HepG2 (cell line): ENCODE measurements around the gene SMCO4. TPM values are rescaled to one million over a fixed set of nuclear protein-coding genes. Genes with fewer than 3 reads are reported as not detected.

Experiments
- ATAC-seq: fragments of 200-7000 bp; cut with Tn5 transposase; 3 replicates; pipeline ENCODE4 v1.9.1; 2020; ENCODE audit warnings: mild to moderate bottlenecking, moderate library complexity
- BruUV-seq: library from RNA; stranded (reverse); fragments of 400-500 nt; replicated peaks from 2 replicates; lab custom pipeline; 2021; lab: Mats Ljungman, UMichigan
- CTCF ChIA-PET: fragments of 300-600 bp; formaldehyde crosslinking; extraction: SDS; loops from one replicate; lab custom pipeline; 2021; ENCODE audit warnings: low total read pairs, inconsistent platforms, low intra/inter-chr PET ratio; lab: Yijun Ruan, JAX
- POLR2A ChIA-PET: fragments of 350-600 bp; sonication (Branson Sonifier 250); formaldehyde crosslinking; loops from one replicate; lab custom pipeline; 2020; ENCODE audit warnings: antibody characterized with exemption, inconsistent platforms; lab: Yijun Ruan, JAX
- DNase-seq: peaks from one replicate; pipeline ENCODE4 v3.0.0-alpha.2; 2015; ENCODE audit warnings: low spot score
- FAIRE-seq: peaks from 3 replicates; lab custom pipeline; 2011; peaks lifted over from hg19 to GRCh38; lab: Jason Lieb, UNC
- H2AFZ ChIP-seq: one replicate; pipeline ENCODE4 v1.6.1; 2011; ENCODE audit warnings: low read length, inconsistent platforms
- H3K27ac ChIP-seq: fragments of 300-600 bp; 3 replicates; pipeline ENCODE4 v1.8.0; 2011; ENCODE audit warnings: mixed run types, mild to moderate bottlenecking, mixed read lengths, low read length, inconsistent platforms; ENCODE audit not compliant: insufficient read depth; ENCODE audit errors: extremely low read length
- H3K27me3 ChIP-seq, 2 experiments: fragments of 200-600 bp in 1 of 2; 2 replicates in 1 of 2; 3 replicates in 1 of 2; pipeline versions ENCODE4 v1.6.0 to v1.8.0; 2011; ENCODE audit warnings: low read length in 2 of 2, mild to moderate bottlenecking in 2 of 2, moderate library complexity in 2 of 2, inconsistent platforms in 1 of 2; ENCODE audit not compliant: insufficient read depth in 2 of 2, control insufficient read depth in 1 of 2
- H3K36me3 ChIP-seq, 2 experiments: fragments of 200-600 bp in 1 of 2; replicated peaks in 1 of 2; 2 replicates in 1 of 2; 3 replicates in 1 of 2; pipeline versions ENCODE4 v1.5.1 to v1.8.0; 2011; ENCODE audit warnings: low read length in 2 of 2, inconsistent platforms in 1 of 2; ENCODE audit not compliant: insufficient read depth in 2 of 2, control insufficient read depth in 1 of 2
- H3K4me1 ChIP-seq: 2 replicates; pipeline ENCODE4 v1.5.1; 2012; ENCODE audit warnings: low read length, inconsistent platforms; ENCODE audit not compliant: insufficient read depth
- H3K4me2 ChIP-seq: 2 replicates; pipeline ENCODE4 v1.6.0; 2011; ENCODE audit warnings: low read depth, low read length, inconsistent platforms
- H3K4me3 ChIP-seq, 3 experiments: fragments of 200-600 bp in 1 of 3; sonication (generic), shearing (Covaris generic) in 1 of 3; replicated peaks in 1 of 3; 2 replicates each; pipeline ENCODE4 v1.5.1; 2011 to 2016; ENCODE audit warnings: low read length in 3 of 3, inconsistent platforms in 2 of 3, low read depth in 2 of 3, mild to moderate bottlenecking in 2 of 3, control low read depth in 1 of 3, mixed read lengths in 1 of 3; ENCODE audit not compliant: insufficient read depth in 1 of 3
- H3K79me2 ChIP-seq: one replicate; pipeline ENCODE4 v1.6.1; 2011; ENCODE audit warnings: low read length, inconsistent platforms; ENCODE audit not compliant: insufficient read depth
- H3K9ac ChIP-seq: 2 replicates; pipeline ENCODE4 v1.6.0; 2011; ENCODE audit warnings: mild to moderate bottlenecking, low read depth, low read length, inconsistent platforms; ENCODE audit not compliant: insufficient read depth
- H3K9me3 ChIP-seq: 2 replicates; pipeline ENCODE4 v1.5.1; 2012; ENCODE audit warnings: mild to moderate bottlenecking, low read length
- H4K20me1 ChIP-seq: 2 replicates; pipeline ENCODE4 v1.6.0; 2011; ENCODE audit warnings: inconsistent platforms, mild to moderate bottlenecking, low read length, moderate library complexity; ENCODE audit not compliant: insufficient read depth
- ASH2L ChIP-seq: fragments of 300-600, 200-600 bp; sonication (generic); IDR thresholded peaks from 2 replicates; pipeline ENCODE4 v1.7.0; 2017; ENCODE audit warnings: low read depth, mild to moderate bottlenecking, moderate library complexity, mixed read lengths, low read length; ENCODE audit not compliant: insufficient read length
- CAMTA2 ChIP-seq: sonication (generic); formaldehyde crosslinking; IDR thresholded peaks from 2 replicates; pipeline ENCODE4 v1.4.0; 2020; ENCODE audit warnings: mild to moderate bottlenecking, missing genetic modification reagents, borderline replicate concordance
- CC2D1A ChIP-seq: sonication (generic); formaldehyde crosslinking; IDR thresholded peaks from 2 replicates; pipeline ENCODE4 v1.8.1; 2023; ENCODE audit warnings: mild to moderate bottlenecking, missing genetic modification reagents
- GATAD2A ChIP-seq: IDR thresholded peaks from 2 replicates; pipeline ENCODE4 v1.6.1; 2016
- NR2F1 ChIP-seq, 2 experiments: fragments of 450-650 bp in 1 of 2; formaldehyde crosslinking in 1 of 2; IDR thresholded peaks; 2 replicates each; pipeline versions ENCODE4 v1.5.0 to v1.6.1; 2016 to 2020; ENCODE audit warnings: mild to moderate bottlenecking in 1 of 2, missing compliant biosample characterization in 1 of 2, missing genetic modification reagents in 1 of 2, moderate library complexity in 1 of 2
- RAD51 ChIP-seq: fragments of 450-650 bp; IDR thresholded peaks from 2 replicates; pipeline ENCODE4 v1.6.1; 2016; ENCODE audit warnings: borderline replicate concordance
- SOX5 ChIP-seq: IDR thresholded peaks from 2 replicates; pipeline ENCODE4 v1.6.1; 2016; ENCODE audit warnings: borderline replicate concordance
- TBX2 ChIP-seq: sonication (generic); formaldehyde crosslinking; IDR thresholded peaks from 2 replicates; pipeline ENCODE4 v1.5.0; 2020; ENCODE audit warnings: missing genetic modification reagents, mild to moderate bottlenecking, borderline replicate concordance
- TSC22D2 ChIP-seq: sonication (generic); formaldehyde crosslinking; IDR thresholded peaks from 2 replicates; pipeline ENCODE4 v1.5.1; 2020; ENCODE audit warnings: missing genetic modification reagents, mild to moderate bottlenecking, borderline replicate concordance
- ZNF746 ChIP-seq: sonication (generic); formaldehyde crosslinking; IDR thresholded peaks from 2 replicates; pipeline ENCODE4 v1.8.0; 2022; ENCODE audit warnings: mild to moderate bottlenecking, missing genetic modification reagents
- ZZZ3 ChIP-seq: sonication (generic); formaldehyde crosslinking; IDR thresholded peaks from 2 replicates; pipeline ENCODE4 v1.4.0; 2020; ENCODE audit warnings: missing genetic modification reagents, mild to moderate bottlenecking, borderline replicate concordance
- WGBS: methylation state at CpG from one replicate; pipeline ENCODE4 v1.1.6; 2017; ENCODE audit warnings: low lambda C conversion rate; 5-methylcytosine and 5-hydroxymethylcytosine counted together
- in situ Hi-C: cut with HindIII; loops from 2 replicates; pipeline ENCODE4 v1.10.0; 2017; ENCODE audit warnings: low pct_unique_long_range_greater_than_20kb; ENCODE audit not compliant: extremely low pct_ligation_motif_present
- intact Hi-C: fragments of 100-400 bp; cut with micrococcal nuclease; formaldehyde crosslinking; loops from one replicate; pipeline ENCODE4 v1.10.0; 2022; ENCODE audit not compliant: unreplicated experiment
- polyA plus RNA-seq, 8 experiments: library from polyadenylated mRNA; depleted of rRNA in 3 of 8; stranded (reverse) in 7 of 8; unstranded in 1 of 8; fragments of >200 nt; fragmentation: Illumina TruSeq in 4 of 8; extraction: Trizol in 4 of 8; gene quantifications; 2 replicates each; pipeline versions ENCODE4 v1.2.1 to v1.2.3, GENCODE V29; 2011 to 2016; ENCODE audit warnings: low read depth in 4 of 8, missing spikeins in 1 of 8, mixed read lengths in 1 of 8; ENCODE audit not compliant: insufficient read depth in 1 of 8
- total RNA-seq, 5 experiments: library from RNA; depleted of rRNA; stranded (reverse); fragments of >200 nt; fragmentation: Illumina TruSeq; extraction: Trizol; gene quantifications; 2 replicates each; pipeline ENCODE4 v1.2.3, GENCODE V29; 2016; ENCODE audit warnings: low read depth in 1 of 5
- TF ChIP-seq, protein P1 (sequence below): sonication (generic); formaldehyde crosslinking; IDR thresholded peaks from 2 replicates; pipeline ENCODE4 v1.8.1; 2023; ENCODE audit warnings: mild to moderate bottlenecking, moderate library complexity, missing genetic modification reagents
- TF ChIP-seq, protein P2 (sequence below): sonication (generic); formaldehyde crosslinking; IDR thresholded peaks from 2 replicates; pipeline ENCODE4 v1.4.0; 2020; ENCODE audit warnings: mild to moderate bottlenecking, missing genetic modification reagents
- TF ChIP-seq, protein P3 (sequence below): sonication (generic); formaldehyde crosslinking; IDR thresholded peaks from 2 replicates; pipeline ENCODE4 v1.9.0; 2022; ENCODE audit warnings: low read depth, missing genetic modification reagents
- TF ChIP-seq, protein P4 (sequence below): sonication (generic); formaldehyde crosslinking; IDR thresholded peaks from 2 replicates; pipeline ENCODE4 v1.8.1; 2022; ENCODE audit warnings: mild to moderate bottlenecking, missing genetic modification reagents

Gene SMCO4
- total and polyA plus RNA-seq, 2 of the 13 experiments (the other 11 are each of a cell fraction or from before 2014, with no cell fraction given) = 10.6 to 28.5 TPM

DNA sequence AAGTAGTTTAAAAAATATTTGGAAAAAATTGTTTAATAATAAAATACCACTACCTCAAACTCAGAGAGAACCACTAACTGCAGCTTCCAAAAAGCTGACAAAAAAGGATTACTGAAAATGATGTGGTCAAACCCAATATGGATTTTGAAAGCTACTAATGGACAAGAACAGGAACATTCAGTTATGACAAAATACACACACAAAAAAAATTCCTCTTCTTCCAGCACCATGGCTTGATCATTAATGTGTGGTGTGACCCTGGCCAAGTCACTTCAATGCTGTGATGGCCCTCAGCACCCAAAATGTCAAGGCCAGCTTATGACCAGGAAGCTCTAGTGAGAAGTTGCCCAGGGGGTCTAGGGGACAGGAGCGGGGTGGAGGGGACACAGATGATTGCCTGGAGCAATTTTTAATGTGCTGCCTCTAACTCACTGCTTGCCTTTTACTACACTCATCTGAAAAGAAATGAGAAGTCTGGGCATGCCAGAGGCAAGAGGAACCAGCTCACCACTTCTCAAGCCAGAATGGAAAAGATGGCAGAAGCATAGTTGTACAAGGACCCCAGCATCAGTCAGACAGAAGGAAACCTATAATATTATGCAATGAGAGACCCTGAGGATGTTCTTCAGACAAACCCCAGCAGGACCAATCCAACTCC lies 2.2 kb downstream of the SMCO4 start:
- TF ChIP-seq, protein P1, sequence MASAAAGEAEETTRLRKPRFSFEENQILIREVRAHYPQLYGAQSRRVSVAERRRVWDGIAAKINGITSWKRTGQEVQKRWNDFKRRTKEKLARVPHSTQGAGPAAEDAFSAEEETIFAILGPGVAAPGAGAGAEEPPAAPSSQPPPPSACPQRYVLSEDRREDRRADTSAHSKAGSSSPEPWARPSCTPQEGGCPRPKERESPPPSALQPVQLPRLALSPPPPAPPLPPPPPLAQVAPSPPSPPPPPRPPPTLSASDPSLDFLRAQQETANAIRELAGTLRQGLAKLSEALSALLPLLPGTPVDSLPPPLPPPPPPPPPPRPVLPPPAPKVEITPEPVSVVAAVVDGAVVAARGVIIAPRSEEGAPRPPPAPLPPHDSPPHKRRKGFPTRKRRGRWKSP (CRISPR knock-in tag) = no peak
- TF ChIP-seq CC2D1A (CRISPR knock-in tag) (no peak), ZZZ3 (CRISPR knock-in tag) (no peak), ASH2L (no peak), NR2F1 (CRISPR knock-in tag; IDR thresholded peaks at IDR 0.05) (no peak), GATAD2A (CRISPR knock-in tag) (no peak), TSC22D2 (CRISPR knock-in tag) (no peak), CAMTA2 (no peak), TBX2 (CRISPR knock-in tag) (no peak), SOX5 (no peak), ZNF746 (no peak), RAD51 (no peak)
- TF ChIP-seq, protein P2, sequence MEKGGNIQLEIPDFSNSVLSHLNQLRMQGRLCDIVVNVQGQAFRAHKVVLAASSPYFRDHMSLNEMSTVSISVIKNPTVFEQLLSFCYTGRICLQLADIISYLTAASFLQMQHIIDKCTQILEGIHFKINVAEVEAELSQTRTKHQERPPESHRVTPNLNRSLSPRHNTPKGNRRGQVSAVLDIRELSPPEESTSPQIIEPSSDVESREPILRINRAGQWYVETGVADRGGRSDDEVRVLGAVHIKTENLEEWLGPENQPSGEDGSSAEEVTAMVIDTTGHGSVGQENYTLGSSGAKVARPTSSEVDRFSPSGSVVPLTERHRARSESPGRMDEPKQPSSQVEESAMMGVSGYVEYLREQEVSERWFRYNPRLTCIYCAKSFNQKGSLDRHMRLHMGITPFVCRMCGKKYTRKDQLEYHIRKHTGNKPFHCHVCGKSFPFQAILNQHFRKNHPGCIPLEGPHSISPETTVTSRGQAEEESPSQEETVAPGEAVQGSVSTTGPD (CRISPR knock-in tag) = no peak
- TF ChIP-seq, protein P3, sequence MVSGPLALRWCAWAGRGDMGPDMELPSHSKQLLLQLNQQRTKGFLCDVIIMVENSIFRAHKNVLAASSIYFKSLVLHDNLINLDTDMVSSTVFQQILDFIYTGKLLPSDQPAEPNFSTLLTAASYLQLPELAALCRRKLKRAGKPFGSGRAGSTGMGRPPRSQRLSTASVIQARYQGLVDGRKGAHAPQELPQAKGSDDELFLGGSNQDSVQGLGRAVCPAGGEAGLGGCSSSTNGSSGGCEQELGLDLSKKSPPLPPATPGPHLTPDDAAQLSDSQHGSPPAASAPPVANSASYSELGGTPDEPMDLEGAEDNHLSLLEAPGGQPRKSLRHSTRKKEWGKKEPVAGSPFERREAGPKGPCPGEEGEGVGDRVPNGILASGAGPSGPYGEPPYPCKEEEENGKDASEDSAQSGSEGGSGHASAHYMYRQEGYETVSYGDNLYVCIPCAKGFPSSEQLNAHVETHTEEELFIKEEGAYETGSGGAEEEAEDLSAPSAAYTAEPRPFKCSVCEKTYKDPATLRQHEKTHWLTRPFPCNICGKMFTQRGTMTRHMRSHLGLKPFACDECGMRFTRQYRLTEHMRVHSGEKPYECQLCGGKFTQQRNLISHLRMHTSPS (CRISPR knock-in tag) = no peak
- TF ChIP-seq, protein P4, sequence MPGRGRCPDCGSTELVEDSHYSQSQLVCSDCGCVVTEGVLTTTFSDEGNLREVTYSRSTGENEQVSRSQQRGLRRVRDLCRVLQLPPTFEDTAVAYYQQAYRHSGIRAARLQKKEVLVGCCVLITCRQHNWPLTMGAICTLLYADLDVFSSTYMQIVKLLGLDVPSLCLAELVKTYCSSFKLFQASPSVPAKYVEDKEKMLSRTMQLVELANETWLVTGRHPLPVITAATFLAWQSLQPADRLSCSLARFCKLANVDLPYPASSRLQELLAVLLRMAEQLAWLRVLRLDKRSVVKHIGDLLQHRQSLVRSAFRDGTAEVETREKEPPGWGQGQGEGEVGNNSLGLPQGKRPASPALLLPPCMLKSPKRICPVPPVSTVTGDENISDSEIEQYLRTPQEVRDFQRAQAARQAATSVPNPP (CRISPR knock-in tag) = no peak
- no TSS peak for BruUV-seq
- Histone ChIP-seq H3K27ac (no peak overlapping the region), H3K4me1 (peaks cover 62% of the 10 kb centered on the region), H3K9ac (no peak overlapping the region), H4K20me1 (no peaks in the 10 kb centered on the region), H3K4me3 (no peak overlapping the region), H3K9me3 (no peaks in the 10 kb centered on the region), H2AFZ (no peak overlapping the region), H3K79me2 (peaks cover 36% of the 10 kb centered on the region), H3K36me3 (no peaks in the 10 kb centered on the region), H3K4me2 (0 out of 2 replicates have a peak overlapping the region, but pooled peaks have one; percentile 80), H3K27me3 (peaks cover 0 to 5% of the 10 kb centered on the region in 2 experiments; a peak in 1 of 5 replicates)
- ChIA-PET POLR2A (interaction anchor here (0.8 to 3.0 kb wide), 7 partner anchors 10 to 121 kb away, joined by 3 to 39 read pairs (median 4); partner anchors contain the start of gene CEP295), CTCF (no interaction called here)
- DNase-seq = no peak
- intact Hi-C loops = loop anchor here (1.0 to 2.0 kb wide), 2 partner anchors 16 to 190 kb away; no protein-coding TSS in a partner anchor
- no peak for ATAC-seq
- WGBS = 82% methylated on average over 1 of the region's 1 CpG
- in situ Hi-C loops = loop anchor here (5.0 kb wide), 1 partner anchor 304 kb away; no protein-coding TSS in a partner anchor
- FAIRE-seq = no peak
